ENCODE data around the gene SPOCK2. TPM values are rescaled to one million over a fixed set of nuclear protein-coding genes. Genes with fewer than 3 reads are reported as not detected.

The SPOCK2 gene
- total and polyA plus RNA-seq, 2 donors (not counting 3 experiments of a cell fraction or from before 2014, with no cell fraction given), result 0.40 to 1.1 TPM

- ChIA-PET CTCF (interaction anchor here (0.7 to 4.3 kb wide), 3 partner anchors 8 to 115 kb away, joined by 3 to 29 read pairs (median 3); no protein-coding TSS in a partner anchor), POLR2A (no interaction called here)
- no peak overlapping the region for H3K9ac ChIP-seq (replicated peaks; ENCODE audit: extremely low read depth, insufficient read depth, low read length)
- no peak overlapping the region for H3K4me2 ChIP-seq (ENCODE audit: insufficient read depth, low read length)
- H3K36me3 ChIP-seq (ENCODE audit: control insufficient read depth in 2 of 2, extremely low read depth in 1 of 2, insufficient read depth in 2 of 2, low read length in 2 of 2), result no peaks in the 10 kb centered on the region
- FAIRE-seq (no peak), DNase-seq (ENCODE audit: low read depth, low spot score) (no peak)
- no peak overlapping the region for H3K4me3 ChIP-seq (replicated peaks in 1 of 3; ENCODE audit: insufficient read depth in 1 of 3, low read depth in 1 of 3, low read length in 3 of 3)
- no peaks in the 10 kb centered on the region for H3K79me2 ChIP-seq (ENCODE audit: control insufficient read depth, insufficient read depth, low read length)
- no peaks in the 10 kb centered on the region for H3K4me1 ChIP-seq (ENCODE audit: control insufficient read depth, extremely low read depth, insufficient read depth, low read length)
- intact Hi-C loops (cut with micrococcal nuclease) (no loop called here), dilution Hi-C loops (cut with MboI; ENCODE audit: extremely low pct_ligation_motif_present, low sequenced_read_pairs) (no loop called here)
- no peaks in the 10 kb centered on the region for H3K9me3 ChIP-seq (replicated peaks; ENCODE audit: control insufficient read depth, insufficient read depth, low read length)
- H3K27me3 ChIP-seq (ENCODE audit: control insufficient read depth in 2 of 2, insufficient read depth in 2 of 2, low read length in 2 of 2), result peaks cover 3 to 4% of the 10 kb centered on the region in 2 experiments
- no peaks in the 10 kb centered on the region for H3K9me1 ChIP-seq (replicated peaks; ENCODE audit: control insufficient read depth, extremely low read depth, insufficient read depth, low read length)
- no peak overlapping the region for H2AFZ ChIP-seq (ENCODE audit: low read depth, low read length)
- no peaks in the 10 kb centered on the region for H4K20me1 ChIP-seq (replicated peaks; ENCODE audit: control insufficient read depth, extremely low read depth, insufficient read depth, low read length)
- TF ChIP-seq GATA2 (IDR thresholded peaks at IDR 0.05; ENCODE audit: insufficient read depth, insufficient read length, low read depth, low read length) (no peak), MAX (IDR thresholded peaks at IDR 0.05; ENCODE audit: insufficient read depth, insufficient read length) (no peak), POLR2A (IDR thresholded peaks at IDR 0.05; ENCODE audit: low read depth, low read length) (no peak), EZH2 (IDR thresholded peaks at IDR 0.05; ENCODE audit: borderline replicate concordance, low read depth, low read length, severe bottlenecking) (no peak), POLR2AphosphoS5 (IDR thresholded peaks at IDR 0.05; ENCODE audit: insufficient read depth, low read depth, low read length) (no peak), JUN (IDR thresholded peaks at IDR 0.05; ENCODE audit: borderline replicate concordance, insufficient read depth, insufficient read length, low read depth) (no peak), CTCF (IDR thresholded peaks at IDR 0.05; ENCODE audit: extremely low read depth in 1 of 2, insufficient read depth in 1 of 2, low read depth in 1 of 2, low read length in 2 of 2) (no peak), FOS (IDR thresholded peaks at IDR 0.05; ENCODE audit: borderline replicate concordance, insufficient read depth, low read length) (no peak), MYC (IDR thresholded peaks at IDR 0.05; ENCODE audit: low read depth, low read length) (no peak)
- H3K27ac ChIP-seq (ENCODE audit: insufficient read depth, low read depth, low read length), result no peak overlapping the region
- no TSS peak for BruUV-seq (replicated peaks)
These were observed 57.4 kb downstream of the SPOCK2 start for GRCh38 chr10:72030762-72031543.
